Liver (tissue), 9 donors: ENCODE results near the gene ERBB3. TPM values are rescaled to one million over a fixed set of nuclear protein-coding genes. Genes with fewer than 3 reads are reported as not detected.

Source experiments
- DNase-seq: peaks from one replicate; pipeline ENCODE4 v3.0.0-alpha.2; 2017; ENCODE audit warnings: low spot score
- H3K27ac ChIP-seq, 2 donors: one replicate each; pipeline ENCODE4 v1.7.0; 2013; ENCODE audit warnings: inconsistent platforms in 2 of 2, low read length in 2 of 2, control low read depth in 1 of 2, low read depth in 1 of 2, mild to moderate bottlenecking in 1 of 2
- H3K27me3 ChIP-seq, 4 donors: one replicate each; pipeline versions ENCODE4 v1.6.1 to v1.7.0; 2013; ENCODE audit warnings: low read length in 3 of 4, inconsistent platforms in 1 of 4, mild to moderate bottlenecking in 1 of 4, moderate library complexity in 1 of 4; ENCODE audit not compliant: control insufficient read depth in 4 of 4, insufficient read depth in 4 of 4
- H3K36me3 ChIP-seq, 4 donors: one replicate each; pipeline versions ENCODE4 v1.6.1 to v1.7.0; 2013; ENCODE audit warnings: low read length in 3 of 4, mild to moderate bottlenecking in 3 of 4, low read depth in 1 of 4, moderate library complexity in 1 of 4; ENCODE audit not compliant: control insufficient read depth in 4 of 4, insufficient read depth in 3 of 4
- H3K4me1 ChIP-seq, 4 donors: one replicate each; pipeline versions ENCODE4 v1.6.1 to v1.7.0; 2013; ENCODE audit warnings: low read length in 3 of 4, mild to moderate bottlenecking in 3 of 4, moderate library complexity in 1 of 4; ENCODE audit not compliant: control insufficient read depth in 4 of 4, insufficient read depth in 4 of 4
- H3K4me3 ChIP-seq, 3 donors: one replicate each; pipeline versions ENCODE4 v1.6.1 to v1.7.0; 2013; ENCODE audit warnings: low read length in 3 of 3, control low read depth in 1 of 3, low read depth in 1 of 3, mild to moderate bottlenecking in 1 of 3
- H3K9ac ChIP-seq, 2 donors: one replicate each; pipeline ENCODE4 v1.7.0; 2013; ENCODE audit warnings: low read length in 2 of 2, mild to moderate bottlenecking in 2 of 2, moderate library complexity in 2 of 2, control low read depth in 1 of 2, low read depth in 1 of 2
- H3K9me3 ChIP-seq, 4 donors: one replicate each; pipeline versions ENCODE4 v1.6.1 to v1.7.0; 2013; ENCODE audit warnings: low read length in 3 of 4; ENCODE audit not compliant: control insufficient read depth in 4 of 4
- ATF3 ChIP-seq: IDR thresholded peaks from 2 replicates; pipeline ENCODE4 v1.6.1; 2016; ENCODE audit warnings: antibody characterized with exemption
- CTCF ChIP-seq: fragments of 150-350 bp; IDR thresholded peaks from 2 replicates; pipeline ENCODE4 v1.5.1; 2017; ENCODE audit warnings: improper control_type of control experiment, low read depth, low read length; ENCODE audit not compliant: missing input control
- EGR1 ChIP-seq, 2 donors: IDR thresholded peaks; 2 replicates each; pipeline ENCODE4 v1.6.1; 2016 to 2018; ENCODE audit warnings: antibody characterized with exemption in 2 of 2, low read depth in 2 of 2
- FOXA1 ChIP-seq: IDR thresholded peaks from 2 replicates; pipeline ENCODE4 v1.6.1; 2016; ENCODE audit warnings: antibody characterized with exemption
- GABPA ChIP-seq, 2 donors: IDR thresholded peaks in 1 of 2; conservative IDR thresholded peaks in 1 of 2; 2 replicates each; pipeline ENCODE4 v1.6.1; 2016; ENCODE audit warnings: antibody characterized with exemption in 2 of 2, mild to moderate bottlenecking in 1 of 2, moderate library complexity in 1 of 2
- HNF4G ChIP-seq: IDR thresholded peaks from 2 replicates; pipeline ENCODE4 v1.6.1; 2016; ENCODE audit warnings: antibody characterized with exemption
- MAX ChIP-seq: IDR thresholded peaks from 2 replicates; pipeline ENCODE4 v1.6.1; 2016; ENCODE audit warnings: antibody characterized with exemption
- NR2F2 ChIP-seq: IDR thresholded peaks from 2 replicates; pipeline ENCODE4 v1.6.1; 2016; ENCODE audit warnings: antibody characterized with exemption
- REST ChIP-seq: IDR thresholded peaks from 2 replicates; pipeline ENCODE4 v1.6.1; 2016; ENCODE audit warnings: antibody characterized with exemption, mild to moderate bottlenecking
- SP1 ChIP-seq: IDR thresholded peaks from 2 replicates; pipeline ENCODE4 v1.6.1; 2018; ENCODE audit warnings: antibody characterized with exemption, mild to moderate bottlenecking
- TAF1 ChIP-seq: conservative IDR thresholded peaks from 2 replicates; pipeline ENCODE4 v1.6.1; 2016; ENCODE audit warnings: antibody characterized with exemption, mild to moderate bottlenecking
- YY1 ChIP-seq: IDR thresholded peaks from 2 replicates; pipeline ENCODE4 v1.6.1; 2016; ENCODE audit warnings: antibody characterized with exemption, mild to moderate bottlenecking
- ZBTB33 ChIP-seq: IDR thresholded peaks from 2 replicates; pipeline ENCODE4 v1.6.1; 2016; ENCODE audit warnings: antibody characterized with exemption
- WGBS: extraction: QIAGEN DNeasy Blood & Tissue Kit; methylation state at CpG from one replicate; pipeline ENCODE4 v1.1.7; 2013; 5-methylcytosine and 5-hydroxymethylcytosine counted together
- polyA plus RNA-seq, 2 donors: library from polyadenylated mRNA; stranded (reverse) in 1 of 2; unstranded in 1 of 2; fragments of 200-250 nt in 1 of 2; fragments of >200 nt in 1 of 2; fragmentation: Nextera tagmentation in 1 of 2; extraction: Ambion mirVana in 1 of 2; gene quantifications; one replicate each; pipeline versions ENCODE4 v1.2.1 to v1.2.3, GENCODE V29; 2013 to 2015
- total RNA-seq, 2 donors: library from RNA; depleted of rRNA; stranded (reverse); fragments of >200 nt; gene quantifications; one replicate each; pipeline ENCODE4 v1.2.3, GENCODE V29; 2014
- donor health status: healthy.
- donor health status: healthy.
- donor health status: healthy.
- donor health status: healthy.
- donor health status: healthy.

ERBB3 gene
- total and polyA plus RNA-seq, 4 donors: 32.4 to 141 (median 51.6) TPM

GRCh38 chr12:56137853-56138571, 58.0 kb downstream of the ERBB3 start:
- no peak for DNase-seq
- Histone ChIP-seq H3K27ac (no peak overlapping the region), H3K4me1 (no peaks in the 10 kb centered on the region), H3K36me3 (peaks cover 20 to 66% (median 56%) of the 10 kb centered on the region in 4 donors), H3K9me3 (no peaks in the 10 kb centered on the region), H3K27me3 (no peaks in the 10 kb centered on the region), H3K9ac (no peak overlapping the region), H3K4me3 (no peak overlapping the region)
- TF ChIP-seq EGR1 (IDR thresholded peaks at IDR 0.05; ENCODE audit: low read depth in 2 of 2) (no peak), ATF3 (no peak), REST (no peak), CTCF (no peak), GABPA (IDR thresholded peaks at IDR 0.05 in 1 of 2, conservative IDR thresholded peaks at IDR 0.05 in 1 of 2) (no peak), HNF4G (no peak), TAF1 (no peak), FOXA1 (no peak), NR2F2 (no peak), YY1 (no peak), ZBTB33 (no peak), SP1 (no peak), MAX (no peak)
- 96% methylated on average over 14 of the region's 14 CpGs for WGBS
